ENCODE results near the gene PRR13. TPM values are rescaled to one million over a fixed set of nuclear protein-coding genes. Genes with fewer than 3 reads are reported as not detected.

Gene PRR13
- total RNA-seq, 1 donor from 2014 or later, result 190 TPM

DNA sequence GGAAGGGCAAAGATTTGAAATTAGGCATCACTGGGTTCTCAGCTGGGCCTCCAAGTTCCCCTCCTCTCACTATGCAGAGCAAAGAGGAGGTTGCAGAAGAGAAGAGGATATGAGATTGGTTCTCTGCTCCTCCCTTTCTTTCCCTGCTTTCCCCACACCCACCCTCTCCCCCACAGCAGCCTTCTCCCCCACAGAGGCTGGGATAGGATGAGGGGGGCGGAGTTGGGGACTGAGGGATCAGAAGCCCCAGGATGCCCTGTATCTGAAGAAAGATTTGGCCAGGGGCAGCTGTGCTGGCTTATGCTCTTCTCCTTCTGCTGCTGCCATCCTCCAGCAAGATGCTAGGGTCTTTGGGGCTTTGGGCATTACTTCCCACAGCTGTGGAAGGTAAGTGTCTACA lies 17.9 kb upstream of the PRR13 start, which contains the start of gene AMHR2:
Gene AMHR2, plus strand, starts transcription at position 259 of the 400 bp plus-strand sequence. Its CDS starts 80 bp downstream, at position 339.
- Histone ChIP-seq H3K4me2 (ENCODE audit: low read length) (no peak within 1 kb of the TSS), H3K4me1 (ENCODE audit: insufficient read depth, low read length) (peaks cover 10% of the 10 kb centered on the region), H4K20me1 (ENCODE audit: insufficient read depth, low read length) (no peaks in the 10 kb centered on the region), H3K4me3 (ENCODE audit: insufficient read depth, low read depth, low read length) (no peak within 1 kb of the TSS), H3K9ac (ENCODE audit: low read length) (no peak within 1 kb of the TSS), H3K27ac (ENCODE audit: low read depth, low read length) (no peak within 1 kb of the TSS), H2AFZ (ENCODE audit: low read depth, low read length) (no peak within 1 kb of the TSS), H3K79me2 (ENCODE audit: insufficient read depth, low read length) (no peaks in the 10 kb centered on the region), H3K36me3 (ENCODE audit: insufficient read depth, low read length) (no peaks in the 10 kb centered on the region), H3K27me3 (ENCODE audit: insufficient read depth, low read length) (no peaks in the 10 kb centered on the region), H3K9me3 (ENCODE audit: insufficient read depth, low read depth, low read length) (no peaks in the 10 kb centered on the region)
- no peak for FAIRE-seq
- peaks cover 7% of the 10 kb centered on the region for H3K4me1 Mint-ChIP-seq (ENCODE audit: low read depth, unreplicated experiment)
- no peaks in the 10 kb centered on the region for H3K36me3 Mint-ChIP-seq (ENCODE audit: low read depth, unreplicated experiment)
- peaks cover 10% of the 10 kb centered on the region for H3K27me3 Mint-ChIP-seq (ENCODE audit: low read depth, unreplicated experiment)
- no peak for TF ChIP-seq EZH2 (IDR thresholded peaks at IDR 0.05; ENCODE audit: insufficient read depth, low read length)
- TF ChIP-seq, protein P1, sequence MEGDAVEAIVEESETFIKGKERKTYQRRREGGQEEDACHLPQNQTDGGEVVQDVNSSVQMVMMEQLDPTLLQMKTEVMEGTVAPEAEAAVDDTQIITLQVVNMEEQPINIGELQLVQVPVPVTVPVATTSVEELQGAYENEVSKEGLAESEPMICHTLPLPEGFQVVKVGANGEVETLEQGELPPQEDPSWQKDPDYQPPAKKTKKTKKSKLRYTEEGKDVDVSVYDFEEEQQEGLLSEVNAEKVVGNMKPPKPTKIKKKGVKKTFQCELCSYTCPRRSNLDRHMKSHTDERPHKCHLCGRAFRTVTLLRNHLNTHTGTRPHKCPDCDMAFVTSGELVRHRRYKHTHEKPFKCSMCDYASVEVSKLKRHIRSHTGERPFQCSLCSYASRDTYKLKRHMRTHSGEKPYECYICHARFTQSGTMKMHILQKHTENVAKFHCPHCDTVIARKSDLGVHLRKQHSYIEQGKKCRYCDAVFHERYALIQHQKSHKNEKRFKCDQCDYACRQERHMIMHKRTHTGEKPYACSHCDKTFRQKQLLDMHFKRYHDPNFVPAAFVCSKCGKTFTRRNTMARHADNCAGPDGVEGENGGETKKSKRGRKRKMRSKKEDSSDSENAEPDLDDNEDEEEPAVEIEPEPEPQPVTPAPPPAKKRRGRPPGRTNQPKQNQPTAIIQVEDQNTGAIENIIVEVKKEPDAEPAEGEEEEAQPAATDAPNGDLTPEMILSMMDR (IDR thresholded peaks at IDR 0.05; ENCODE audit: insufficient read depth, low read depth, low read length), result no peak
- H3K4me3 Mint-ChIP-seq (ENCODE audit: unreplicated experiment), result no peak within 1 kb of the TSS
- no peaks in the 10 kb centered on the region for H3K9me3 Mint-ChIP-seq (ENCODE audit: unreplicated experiment)
- no peak for DNase-seq (ENCODE audit: low read depth)
- H3K27ac Mint-ChIP-seq (ENCODE audit: unreplicated experiment), result no peak within 1 kb of the TSS

DNA sequence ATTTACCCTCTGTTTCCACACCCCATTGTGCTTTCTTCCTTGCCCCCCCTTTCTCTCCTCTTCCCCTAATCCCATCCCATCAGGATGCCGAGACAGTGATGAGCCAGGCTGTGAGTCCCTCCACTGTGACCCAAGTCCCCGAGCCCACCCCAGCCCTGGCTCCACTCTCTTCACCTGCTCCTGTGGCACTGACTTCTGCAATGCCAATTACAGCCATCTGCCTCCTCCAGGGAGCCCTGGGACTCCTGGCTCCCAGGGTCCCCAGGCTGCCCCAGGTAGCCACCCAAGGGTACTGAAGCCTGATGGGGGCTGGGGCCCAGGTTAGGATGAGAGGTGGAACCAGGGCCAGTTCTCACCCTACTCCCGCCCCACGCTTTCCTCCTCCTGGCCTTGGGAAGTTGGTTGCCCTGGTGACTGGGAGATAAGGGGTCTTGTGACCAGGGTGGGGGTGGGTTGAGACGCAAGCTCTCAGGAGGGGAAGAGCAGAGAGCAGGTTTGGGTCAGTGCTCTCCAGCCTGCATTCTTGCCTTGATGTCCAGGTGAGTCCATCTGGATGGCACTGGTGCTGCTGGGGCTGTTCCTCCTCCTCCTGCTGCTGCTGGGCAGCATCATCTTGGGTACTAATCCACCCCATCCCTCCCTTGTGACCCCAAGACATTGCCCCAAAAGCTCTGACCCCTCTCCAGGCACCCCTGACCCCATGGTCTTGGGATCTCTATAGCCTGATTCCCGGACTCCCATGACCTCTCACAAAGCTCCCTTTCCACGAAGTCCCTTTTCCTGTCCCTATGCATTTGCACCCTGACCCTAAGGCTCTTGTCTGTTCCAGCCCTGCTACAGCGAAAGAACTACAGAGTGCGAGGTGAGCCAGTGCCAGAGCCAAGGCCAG lies 16.7 kb upstream of the PRR13 start:
- Histone ChIP-seq H4K20me1 (ENCODE audit: insufficient read depth, low read length) (no peaks in the 10 kb centered on the region), H3K4me1 (ENCODE audit: insufficient read depth, low read length) (peaks cover 13% of the 10 kb centered on the region), H3K4me2 (ENCODE audit: low read length) (no peak overlapping the region), H3K27ac (ENCODE audit: low read depth, low read length) (no peak overlapping the region), H3K9ac (ENCODE audit: low read length) (no peak overlapping the region), H3K27me3 (ENCODE audit: insufficient read depth, low read length) (no peaks in the 10 kb centered on the region), H2AFZ (ENCODE audit: low read depth, low read length) (no peak overlapping the region), H3K36me3 (ENCODE audit: insufficient read depth, low read length) (no peaks in the 10 kb centered on the region), H3K4me3 (ENCODE audit: insufficient read depth, low read depth, low read length) (no peak overlapping the region), H3K9me3 (ENCODE audit: insufficient read depth, low read depth, low read length) (no peaks in the 10 kb centered on the region), H3K79me2 (ENCODE audit: insufficient read depth, low read length) (no peaks in the 10 kb centered on the region)
- FAIRE-seq (no peak), DNase-seq (ENCODE audit: low read depth) (no peak)
- no peak overlapping the region for H3K4me3 Mint-ChIP-seq (ENCODE audit: unreplicated experiment)
- H3K27me3 Mint-ChIP-seq (ENCODE audit: low read depth, unreplicated experiment), result peaks cover 10% of the 10 kb centered on the region
- peaks cover 9% of the 10 kb centered on the region for H3K4me1 Mint-ChIP-seq (ENCODE audit: low read depth, unreplicated experiment)
- H3K27ac Mint-ChIP-seq (ENCODE audit: unreplicated experiment), result no peak overlapping the region
- no peaks in the 10 kb centered on the region for H3K36me3 Mint-ChIP-seq (ENCODE audit: low read depth, unreplicated experiment)
- H3K9me3 Mint-ChIP-seq (ENCODE audit: unreplicated experiment), result no peaks in the 10 kb centered on the region
- TF ChIP-seq, protein P1 (IDR thresholded peaks at IDR 0.05; ENCODE audit: insufficient read depth, low read depth, low read length), result no peak
- TF ChIP-seq EZH2 (IDR thresholded peaks at IDR 0.05; ENCODE audit: insufficient read depth, low read length), result no peak

Data from astrocyte (in vitro differentiated cells and primary cell).